SIG-M5 treated with dmso at 0.1 percent for 504 hours (cell line): Measurements from ENCODE around the gene MAEA.
"Not testable (repeated sequence)": the region's sequence is repeated elsewhere in the genome, so short reads cannot be mapped to it uniquely, and the experiment has no call there.

ENCODE experiments used
- DNase-seq: peaks from one replicate; lab custom pipeline; 2025; ENCODE audit not compliant: unreplicated experiment; lab: John Stamatoyannopoulos, UW

MAEA gene

GRCh38 chr4:1333256-1333655 is 43.6 kb downstream of the MAEA start:
- DNase-seq = no peak

DNA sequence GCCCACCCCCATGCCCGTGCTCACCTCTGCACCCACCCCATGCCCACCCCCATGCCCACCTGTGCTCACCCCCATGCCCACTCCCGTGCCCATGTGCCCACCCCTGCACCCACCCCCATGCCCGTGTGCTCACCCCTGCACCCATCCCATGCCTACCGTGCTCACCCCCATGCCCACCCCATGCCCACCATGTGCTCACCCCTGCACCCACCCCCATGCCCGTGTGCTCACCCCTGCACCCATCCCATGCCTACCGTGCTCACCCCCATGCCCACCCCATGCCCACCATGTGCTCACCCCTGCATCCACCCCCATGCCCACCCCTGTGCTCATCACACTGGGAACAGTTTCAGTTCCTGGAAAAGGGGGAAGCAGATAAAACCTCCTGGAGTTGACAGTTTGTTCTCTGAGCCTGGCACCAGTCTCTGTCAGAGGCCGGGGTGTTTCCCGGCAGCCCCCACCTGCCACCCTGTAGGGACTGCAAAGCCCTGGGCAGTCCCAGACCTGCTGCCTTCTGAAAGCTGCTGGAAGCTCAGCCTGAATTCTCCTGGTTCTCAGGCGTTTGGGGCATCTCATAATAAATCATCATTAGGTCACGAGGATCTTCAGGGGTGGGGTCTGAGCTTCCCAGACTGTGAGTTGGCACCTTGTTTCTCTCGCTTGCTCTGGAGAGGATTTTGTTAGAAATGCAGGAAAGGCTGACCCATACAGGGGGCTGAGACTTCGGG is 44.3 kb downstream of the MAEA start:
- not testable (repeated sequence) for DNase-seq

- DNase-seq = no peak
Observed at GRCh38 chr4:1334579-1334895, 44.8 kb downstream of the MAEA start.

DNA sequence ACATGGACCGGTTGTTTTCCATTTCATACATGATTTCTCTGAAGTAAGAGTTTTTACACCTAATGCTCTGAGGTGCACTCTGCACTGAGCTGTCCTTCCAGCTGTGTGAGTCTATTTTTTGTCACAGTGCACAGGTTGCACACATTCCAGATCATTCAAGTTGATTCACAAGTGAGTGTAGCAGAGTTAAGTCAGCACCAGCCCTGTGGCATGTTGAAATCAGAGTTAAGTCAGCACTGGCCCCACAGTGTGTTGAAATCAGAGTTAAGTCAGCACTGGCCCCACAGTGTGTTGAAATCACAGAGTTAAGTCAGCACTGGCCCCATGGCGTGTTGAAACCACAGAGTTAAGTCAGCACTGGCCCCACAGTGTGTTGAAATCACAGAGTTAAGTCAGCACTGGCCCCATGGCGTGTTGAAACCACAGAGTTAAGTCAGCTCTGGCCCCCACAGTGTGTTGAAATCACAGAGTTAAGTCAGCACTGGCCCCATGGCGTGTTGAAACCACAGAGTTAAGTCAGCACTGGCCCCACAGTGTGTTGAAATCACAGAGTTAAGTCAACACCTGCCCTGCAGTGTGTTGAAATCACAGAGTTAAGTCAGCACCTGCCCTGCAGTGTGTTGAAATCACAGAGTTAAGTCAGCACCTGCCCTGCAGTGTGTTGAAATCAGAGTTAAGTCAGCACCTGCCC is 45.6 kb downstream of the MAEA start:
- DNase-seq = not testable (repeated sequence)

GRCh38 chr4:1336088-1336491 is 46.4 kb downstream of the MAEA start:
- DNase-seq = peak; percentile 55

DNA sequence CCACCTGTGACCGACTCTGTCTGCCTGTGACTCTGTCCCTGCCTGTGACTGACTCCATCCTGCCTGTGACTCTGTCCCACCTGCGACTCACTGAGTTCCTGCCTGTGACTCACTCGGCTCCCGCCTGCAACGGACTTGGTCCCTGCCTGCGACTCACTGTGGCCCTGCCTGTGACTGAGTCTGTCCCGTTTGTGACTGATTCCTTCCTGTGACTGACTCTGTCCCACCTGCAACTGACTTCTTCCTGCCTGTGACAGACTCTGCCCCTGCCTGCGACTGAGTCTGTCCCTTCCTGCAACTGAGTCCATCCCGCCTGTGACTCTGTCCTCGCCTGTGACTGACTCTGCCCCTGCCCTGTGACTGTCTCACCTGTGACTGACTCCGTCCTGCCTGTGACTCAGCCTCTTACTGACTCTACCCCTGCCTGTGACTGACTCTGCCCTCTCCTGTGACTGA is 47.7 kb downstream of the MAEA start:
- no peak for DNase-seq

GRCh38 chr4:1337951-1338751 is 48.5 kb downstream of the MAEA start:
- DNase-seq = no peak

- no peak for DNase-seq
Observed at GRCh38 chr4:1338752-1339414, 49.2 kb downstream of the MAEA start.

- no peak for DNase-seq
Observed at GRCh38 chr4:1339489-1339888, 49.8 kb downstream of the MAEA start.

DNA sequence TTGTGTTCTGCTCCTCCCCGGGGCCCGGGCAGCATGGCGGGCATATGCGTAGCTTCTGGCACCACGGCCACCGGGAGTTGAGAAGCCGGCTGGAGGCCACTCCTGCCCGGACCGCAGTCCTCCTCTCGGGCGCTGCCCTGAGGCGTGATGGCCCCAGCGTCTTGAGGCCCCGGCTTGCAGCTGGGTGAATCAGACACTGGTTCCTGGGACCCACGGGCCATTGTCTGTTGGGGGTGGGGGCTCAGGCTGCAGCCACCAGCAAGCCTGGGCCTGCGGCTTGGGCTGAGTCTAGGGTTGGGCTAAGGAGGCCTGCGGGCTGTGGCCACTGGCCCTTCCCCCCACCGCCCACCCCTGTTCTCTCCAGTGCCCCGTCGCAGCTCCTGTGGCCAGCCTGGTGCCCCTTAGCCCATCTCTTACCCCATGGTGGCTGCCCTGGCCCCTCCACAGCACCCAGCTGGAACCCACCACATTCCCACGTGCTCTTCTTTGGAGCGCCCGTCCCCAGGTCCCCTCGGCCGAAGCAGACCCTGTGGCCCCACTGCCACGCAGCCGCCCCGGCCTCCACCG is 50.6 kb downstream of the MAEA start:
- no peak for DNase-seq

DNA sequence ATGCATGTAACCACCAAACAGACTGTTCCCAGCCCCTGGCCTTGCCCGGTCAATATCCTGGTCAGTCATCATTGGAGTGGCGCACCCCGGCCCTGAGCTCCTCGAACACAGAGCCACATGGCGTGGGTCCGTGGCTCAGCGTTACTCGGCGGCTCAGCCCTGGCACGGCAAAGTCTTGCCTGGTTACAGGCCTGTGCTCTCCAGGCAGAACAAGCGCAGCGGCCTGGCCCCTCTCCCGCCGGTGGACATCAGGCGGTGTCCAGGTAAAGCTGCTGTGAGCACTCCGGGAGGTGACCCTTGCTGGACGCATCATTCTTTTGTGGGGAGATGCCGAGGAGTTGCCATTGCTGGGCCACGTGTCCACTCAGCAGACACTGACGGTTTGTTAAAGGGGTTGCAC is 51.2 kb downstream of the MAEA start:
- no peak for DNase-seq

GRCh38 chr4:1342003-1342402 is 52.3 kb downstream of the MAEA start:
- DNase-seq = no peak

- peak; percentile 10 for DNase-seq
Observed at GRCh38 chr4:1344696-1345095, 55.0 kb downstream of the MAEA start.

GRCh38 chr4:1345903-1346780 is 56.5 kb downstream of the MAEA start:
- peak; percentile 56 for DNase-seq

DNA sequence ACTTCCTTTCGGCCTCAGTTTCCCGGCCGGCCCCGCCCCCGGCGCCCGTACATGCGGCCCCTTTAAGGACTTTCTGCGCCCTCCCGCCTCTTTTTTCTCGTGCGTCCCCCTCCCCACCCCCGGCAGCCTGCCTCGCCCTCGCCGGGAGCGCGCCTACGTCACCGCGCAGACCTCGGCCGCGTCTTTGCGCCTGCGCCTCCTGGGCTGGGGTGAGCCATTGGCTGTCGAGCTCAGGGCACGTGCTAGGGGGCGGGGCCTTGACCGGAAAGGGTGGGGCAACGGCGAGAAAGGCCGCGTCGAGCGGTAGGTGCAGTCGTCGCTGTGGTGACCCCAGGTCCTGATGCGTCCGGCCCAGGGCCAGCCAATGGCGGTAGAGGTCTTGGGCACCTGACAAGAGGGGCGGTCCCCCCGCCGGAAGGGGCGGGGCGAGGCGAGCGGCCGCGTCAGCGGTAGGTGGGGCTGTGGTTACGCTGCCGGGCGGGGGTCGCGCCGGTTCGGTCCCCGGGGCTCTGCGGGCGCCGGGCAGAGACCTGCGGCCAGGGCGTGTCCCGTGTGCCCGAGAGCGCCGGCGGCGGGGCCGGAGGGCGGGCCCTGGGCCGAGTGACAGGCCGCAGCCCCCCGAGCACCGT is 57.2 kb downstream of the MAEA start, which contains the start of gene UVSSA:
UVSSA (plus strand) TSS at position 428 of the 629 bp plus-strand sequence. CDS start 884 bp downstream, outside the sequence.
- peak; percentile 95 for DNase-seq

- DNase-seq = peak; percentile 38
Observed at GRCh38 chr4:1347410-1347864, 57.7 kb downstream of the MAEA start.

DNA sequence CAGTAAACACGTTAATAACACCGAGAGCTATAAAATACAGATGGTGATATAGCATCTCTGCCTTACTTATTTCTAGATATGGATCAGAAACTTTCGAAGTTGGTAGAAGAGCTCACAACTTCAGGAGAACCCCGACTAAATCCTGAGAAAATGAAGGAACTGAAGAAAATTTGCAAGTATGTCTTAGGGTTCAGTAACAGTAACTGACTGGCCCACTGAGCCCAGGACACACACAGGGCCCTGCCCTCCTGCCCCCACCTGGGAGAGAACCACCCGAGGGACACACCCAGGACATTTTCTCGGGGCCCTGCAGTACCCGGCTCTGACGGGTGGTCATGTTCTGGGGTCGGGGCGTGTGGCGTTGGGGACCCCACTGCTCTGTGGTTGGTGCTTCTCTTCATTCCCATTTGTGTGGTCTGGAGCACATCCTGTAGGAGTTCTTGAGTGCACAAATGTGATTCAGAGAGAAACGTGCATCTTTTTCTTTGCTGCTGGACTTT is 58.4 kb downstream of the MAEA start:
- no peak for DNase-seq

DNA sequence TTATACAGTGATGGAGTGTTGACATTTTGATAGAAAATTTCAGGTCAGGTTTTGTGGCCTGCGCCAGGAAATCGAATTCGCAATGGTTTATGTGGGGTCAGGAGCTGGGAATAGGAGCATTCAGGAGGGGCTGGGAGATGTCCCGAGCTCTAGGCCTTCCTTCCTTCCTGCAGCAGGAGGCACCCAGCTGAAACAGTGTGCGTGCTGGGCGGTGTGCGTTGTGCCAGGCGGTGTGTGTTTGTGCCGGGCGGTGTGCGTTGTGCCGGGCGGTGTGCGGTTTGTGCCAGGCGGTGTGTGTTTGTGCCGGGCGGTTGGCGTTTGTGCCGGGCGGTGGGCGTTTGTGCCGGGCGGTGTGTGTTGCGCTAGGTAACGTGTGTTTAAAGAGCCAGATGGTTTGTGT is 59.1 kb downstream of the MAEA start:
- DNase-seq = no peak
